Fibroblast of upper back skin (primary cell): ENCODE measurements around the gene TOMM20.
A peak's percentile ranks its signal among the peaks of the same experiment; 100 is the strongest.
"Not testable (repeated sequence)": the region's sequence is repeated elsewhere in the genome, so short reads cannot be mapped to it uniquely, and the experiment has no call there.

Experiments
- DNase-seq: peaks from one replicate; pipeline ENCODE4 v3.0.0-alpha.2; 2013

TOMM20 gene

GRCh38 chr1:235100194-235100772 lies 28.4 kb downstream of the TOMM20 start:
- DNase-seq, result no peak

- no peak for DNase-seq
These were observed 29.6 kb downstream of the TOMM20 start for GRCh38 chr1:235098991-235099390.

GRCh38 chr1:235098547-235098946 lies 30.1 kb downstream of the TOMM20 start:
- no peak for DNase-seq

GRCh38 chr1:235097501-235097900 lies 31.1 kb downstream of the TOMM20 start:
- not testable (repeated sequence) for DNase-seq

GRCh38 chr1:235095938-235096562 lies 32.6 kb downstream of the TOMM20 start:
- DNase-seq, result no peak

GRCh38 chr1:235093696-235094592 lies 34.7 kb downstream of the TOMM20 start:
- peak; percentile 65 for DNase-seq

GRCh38 chr1:235093013-235093695 lies 35.5 kb downstream of the TOMM20 start:
- DNase-seq, result peak; percentile 72

- DNase-seq, result not testable (repeated sequence)
These were observed 36.2 kb downstream of the TOMM20 start for GRCh38 chr1:235092415-235092814.

- DNase-seq, result not testable (repeated sequence)
These were observed 36.6 kb downstream of the TOMM20 start for GRCh38 chr1:235092045-235092406.

GRCh38 chr1:235091319-235092044 lies 37.2 kb downstream of the TOMM20 start:
- not testable (repeated sequence) for DNase-seq

GRCh38 chr1:235090406-235091069 lies 38.1 kb downstream of the TOMM20 start:
- DNase-seq, result peak; percentile 72

GRCh38 chr1:235088907-235089306 lies 39.7 kb downstream of the TOMM20 start:
- DNase-seq, result no peak

GRCh38 chr1:235088430-235088829 lies 40.2 kb downstream of the TOMM20 start:
- no peak for DNase-seq

- no peak for DNase-seq
These were observed 40.7 kb downstream of the TOMM20 start for GRCh38 chr1:235087906-235088305.

- DNase-seq, result not testable (repeated sequence)
These were observed 43.1 kb downstream of the TOMM20 start for GRCh38 chr1:235085411-235086117.

GRCh38 chr1:235080788-235081187 lies 47.8 kb downstream of the TOMM20 start:
- DNase-seq, result not testable (repeated sequence)

GRCh38 chr1:235080297-235080657 lies 48.4 kb downstream of the TOMM20 start:
- DNase-seq, result not testable (repeated sequence)

GRCh38 chr1:235079443-235080296 lies 49.0 kb downstream of the TOMM20 start:
- peak; percentile 34 for DNase-seq

GRCh38 chr1:235078480-235079381 lies 49.9 kb downstream of the TOMM20 start:
- peak; percentile 36 for DNase-seq
